ENCODE measurements around the gene LRPPRC.

DNA sequence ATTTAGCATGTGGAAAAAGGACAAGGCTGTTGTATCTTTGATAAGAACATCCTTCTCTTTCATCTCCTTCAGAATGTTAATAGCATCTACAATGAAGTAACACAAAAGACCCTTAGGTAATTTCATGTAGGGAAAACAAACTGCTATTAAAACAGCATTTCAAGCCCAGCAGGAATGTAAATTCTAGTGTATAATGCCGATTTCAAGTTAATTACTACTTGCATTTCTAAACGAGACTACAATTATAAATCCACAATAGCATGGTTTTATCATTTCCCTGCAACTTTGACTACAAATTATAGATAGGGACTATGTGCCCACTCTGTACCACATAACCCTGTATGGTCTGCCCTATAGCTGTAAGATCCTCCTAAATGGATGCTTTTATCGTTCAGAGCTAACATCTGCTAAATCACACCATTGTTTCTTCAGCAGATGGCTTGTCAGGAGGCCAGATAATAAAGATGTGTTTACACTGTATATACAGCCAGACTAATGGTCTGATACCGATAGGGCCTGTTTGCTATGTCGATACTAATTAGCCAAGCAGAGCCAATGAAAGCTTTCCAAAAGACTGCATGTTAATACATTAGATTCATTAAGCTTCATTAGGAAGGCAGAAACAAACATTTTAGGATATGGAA lies 51.9 kb downstream of the LRPPRC start:
- TF ChIP-seq, protein P1, sequence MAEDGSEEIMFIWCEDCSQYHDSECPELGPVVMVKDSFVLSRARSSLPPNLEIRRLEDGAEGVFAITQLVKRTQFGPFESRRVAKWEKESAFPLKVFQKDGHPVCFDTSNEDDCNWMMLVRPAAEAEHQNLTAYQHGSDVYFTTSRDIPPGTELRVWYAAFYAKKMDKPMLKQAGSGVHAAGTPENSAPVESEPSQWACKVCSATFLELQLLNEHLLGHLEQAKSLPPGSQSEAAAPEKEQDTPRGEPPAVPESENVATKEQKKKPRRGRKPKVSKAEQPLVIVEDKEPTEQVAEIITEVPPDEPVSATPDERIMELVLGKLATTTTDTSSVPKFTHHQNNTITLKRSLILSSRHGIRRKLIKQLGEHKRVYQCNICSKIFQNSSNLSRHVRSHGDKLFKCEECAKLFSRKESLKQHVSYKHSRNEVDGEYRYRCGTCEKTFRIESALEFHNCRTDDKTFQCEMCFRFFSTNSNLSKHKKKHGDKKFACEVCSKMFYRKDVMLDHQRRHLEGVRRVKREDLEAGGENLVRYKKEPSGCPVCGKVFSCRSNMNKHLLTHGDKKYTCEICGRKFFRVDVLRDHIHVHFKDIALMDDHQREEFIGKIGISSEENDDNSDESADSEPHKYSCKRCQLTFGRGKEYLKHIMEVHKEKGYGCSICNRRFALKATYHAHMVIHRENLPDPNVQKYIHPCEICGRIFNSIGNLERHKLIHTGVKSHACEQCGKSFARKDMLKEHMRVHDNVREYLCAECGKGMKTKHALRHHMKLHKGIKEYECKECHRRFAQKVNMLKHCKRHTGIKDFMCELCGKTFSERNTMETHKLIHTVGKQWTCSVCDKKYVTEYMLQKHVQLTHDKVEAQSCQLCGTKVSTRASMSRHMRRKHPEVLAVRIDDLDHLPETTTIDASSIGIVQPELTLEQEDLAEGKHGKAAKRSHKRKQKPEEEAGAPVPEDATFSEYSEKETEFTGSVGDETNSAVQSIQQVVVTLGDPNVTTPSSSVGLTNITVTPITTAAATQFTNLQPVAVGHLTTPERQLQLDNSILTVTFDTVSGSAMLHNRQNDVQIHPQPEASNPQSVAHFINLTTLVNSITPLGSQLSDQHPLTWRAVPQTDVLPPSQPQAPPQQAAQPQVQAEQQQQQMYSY (CRISPR knock-in tag; IDR thresholded peaks at IDR 0.05), result no peak
- TF ChIP-seq, protein P2, sequence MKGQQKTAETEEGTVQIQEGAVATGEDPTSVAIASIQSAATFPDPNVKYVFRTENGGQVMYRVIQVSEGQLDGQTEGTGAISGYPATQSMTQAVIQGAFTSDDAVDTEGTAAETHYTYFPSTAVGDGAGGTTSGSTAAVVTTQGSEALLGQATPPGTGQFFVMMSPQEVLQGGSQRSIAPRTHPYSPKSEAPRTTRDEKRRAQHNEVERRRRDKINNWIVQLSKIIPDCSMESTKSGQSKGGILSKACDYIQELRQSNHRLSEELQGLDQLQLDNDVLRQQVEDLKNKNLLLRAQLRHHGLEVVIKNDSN (CRISPR knock-in tag; IDR thresholded peaks at IDR 0.05), result no peak
- TF ChIP-seq, protein P3, sequence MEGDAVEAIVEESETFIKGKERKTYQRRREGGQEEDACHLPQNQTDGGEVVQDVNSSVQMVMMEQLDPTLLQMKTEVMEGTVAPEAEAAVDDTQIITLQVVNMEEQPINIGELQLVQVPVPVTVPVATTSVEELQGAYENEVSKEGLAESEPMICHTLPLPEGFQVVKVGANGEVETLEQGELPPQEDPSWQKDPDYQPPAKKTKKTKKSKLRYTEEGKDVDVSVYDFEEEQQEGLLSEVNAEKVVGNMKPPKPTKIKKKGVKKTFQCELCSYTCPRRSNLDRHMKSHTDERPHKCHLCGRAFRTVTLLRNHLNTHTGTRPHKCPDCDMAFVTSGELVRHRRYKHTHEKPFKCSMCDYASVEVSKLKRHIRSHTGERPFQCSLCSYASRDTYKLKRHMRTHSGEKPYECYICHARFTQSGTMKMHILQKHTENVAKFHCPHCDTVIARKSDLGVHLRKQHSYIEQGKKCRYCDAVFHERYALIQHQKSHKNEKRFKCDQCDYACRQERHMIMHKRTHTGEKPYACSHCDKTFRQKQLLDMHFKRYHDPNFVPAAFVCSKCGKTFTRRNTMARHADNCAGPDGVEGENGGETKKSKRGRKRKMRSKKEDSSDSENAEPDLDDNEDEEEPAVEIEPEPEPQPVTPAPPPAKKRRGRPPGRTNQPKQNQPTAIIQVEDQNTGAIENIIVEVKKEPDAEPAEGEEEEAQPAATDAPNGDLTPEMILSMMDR (IDR thresholded peaks at IDR 0.05), result no peak
- TF ChIP-seq SP1 (CRISPR knock-in tag; conservative IDR thresholded peaks at IDR 0.05), result no peak
- no peak for TF ChIP-seq RORB (CRISPR knock-in tag; IDR thresholded peaks at IDR 0.05)
- TF ChIP-seq, protein P4, sequence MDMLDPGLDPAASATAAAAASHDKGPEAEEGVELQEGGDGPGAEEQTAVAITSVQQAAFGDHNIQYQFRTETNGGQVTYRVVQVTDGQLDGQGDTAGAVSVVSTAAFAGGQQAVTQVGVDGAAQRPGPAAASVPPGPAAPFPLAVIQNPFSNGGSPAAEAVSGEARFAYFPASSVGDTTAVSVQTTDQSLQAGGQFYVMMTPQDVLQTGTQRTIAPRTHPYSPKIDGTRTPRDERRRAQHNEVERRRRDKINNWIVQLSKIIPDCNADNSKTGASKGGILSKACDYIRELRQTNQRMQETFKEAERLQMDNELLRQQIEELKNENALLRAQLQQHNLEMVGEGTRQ (CRISPR knock-in tag; IDR thresholded peaks at IDR 0.05), result no peak
- TF ChIP-seq ESRRA (CRISPR knock-in tag; IDR thresholded peaks at IDR 0.05; ENCODE audit: borderline replicate concordance), result no peak
- TF ChIP-seq, protein P5, sequence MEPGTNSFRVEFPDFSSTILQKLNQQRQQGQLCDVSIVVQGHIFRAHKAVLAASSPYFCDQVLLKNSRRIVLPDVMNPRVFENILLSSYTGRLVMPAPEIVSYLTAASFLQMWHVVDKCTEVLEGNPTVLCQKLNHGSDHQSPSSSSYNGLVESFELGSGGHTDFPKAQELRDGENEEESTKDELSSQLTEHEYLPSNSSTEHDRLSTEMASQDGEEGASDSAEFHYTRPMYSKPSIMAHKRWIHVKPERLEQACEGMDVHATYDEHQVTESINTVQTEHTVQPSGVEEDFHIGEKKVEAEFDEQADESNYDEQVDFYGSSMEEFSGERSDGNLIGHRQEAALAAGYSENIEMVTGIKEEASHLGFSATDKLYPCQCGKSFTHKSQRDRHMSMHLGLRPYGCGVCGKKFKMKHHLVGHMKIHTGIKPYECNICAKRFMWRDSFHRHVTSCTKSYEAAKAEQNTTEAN (CRISPR knock-in tag; IDR thresholded peaks at IDR 0.05), result no peak
- TF ChIP-seq JUN (CRISPR knock-in tag; IDR thresholded peaks at IDR 0.05), result no peak
